HG03175 (cell line): ENCODE results near the gene TMEM53.

Experiments used
- ATAC-seq: cut with Tn5 transposase; IDR thresholded peaks from one replicate; pipeline ENCODE4 v1.9.1; 2021; ENCODE audit warnings: mild to moderate bottlenecking, moderate library complexity; ENCODE audit not compliant: unreplicated experiment

TMEM53 gene

DNA sequence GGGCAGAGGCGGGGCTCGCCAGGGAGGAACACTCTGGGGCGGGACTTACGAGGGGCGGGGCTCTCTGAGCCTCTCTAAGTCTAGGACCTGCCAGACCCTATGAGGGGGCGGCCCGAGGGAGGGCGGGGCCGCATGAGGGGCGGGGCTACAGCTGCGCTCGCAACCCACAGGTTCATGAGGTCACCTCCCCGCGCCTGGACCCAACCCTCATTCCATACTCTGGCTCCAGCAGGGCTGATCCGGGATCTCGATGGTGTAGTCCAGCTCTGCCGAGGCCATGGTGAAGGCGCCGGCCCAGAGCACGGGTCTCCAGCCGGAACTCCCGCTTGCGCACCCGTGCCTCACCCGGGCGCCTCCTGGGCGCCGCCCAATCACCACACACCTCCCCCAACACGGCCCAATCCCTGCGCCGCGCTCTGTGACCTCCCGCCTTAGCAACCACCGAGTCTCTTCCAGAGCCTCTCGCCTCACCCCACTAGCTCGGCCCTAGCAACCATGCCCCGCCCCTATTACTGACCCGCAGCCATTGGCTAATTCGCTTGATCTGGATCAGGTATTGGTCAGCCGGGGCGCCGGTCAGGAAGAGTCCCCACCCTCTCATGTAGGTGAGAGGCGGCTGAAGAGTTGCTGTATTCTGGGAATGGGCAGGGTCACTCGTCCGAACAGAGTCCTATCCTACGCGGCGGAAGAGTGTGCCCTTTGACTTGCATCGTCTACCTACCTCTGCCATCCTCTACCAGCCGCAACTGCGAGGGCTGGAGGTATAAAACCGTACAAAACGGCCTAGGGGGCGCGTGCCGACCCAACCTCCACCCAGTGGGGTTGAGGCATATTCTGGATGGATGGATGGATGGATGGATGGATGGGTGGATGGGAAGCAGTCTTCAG, at the start of gene TMEM53, which contains the start of gene ARMH1:
TSS of gene TMEM53 (minus strand) at position 369 of the 888 bp plus-strand sequence. CDS start at position 279, 90 bp downstream.
TSS of gene ARMH1 (plus strand) at position 602 of the 888 bp plus-strand sequence. CDS start 14,984 bp downstream, outside the sequence.
- peak; percentile 93 for ATAC-seq

DNA sequence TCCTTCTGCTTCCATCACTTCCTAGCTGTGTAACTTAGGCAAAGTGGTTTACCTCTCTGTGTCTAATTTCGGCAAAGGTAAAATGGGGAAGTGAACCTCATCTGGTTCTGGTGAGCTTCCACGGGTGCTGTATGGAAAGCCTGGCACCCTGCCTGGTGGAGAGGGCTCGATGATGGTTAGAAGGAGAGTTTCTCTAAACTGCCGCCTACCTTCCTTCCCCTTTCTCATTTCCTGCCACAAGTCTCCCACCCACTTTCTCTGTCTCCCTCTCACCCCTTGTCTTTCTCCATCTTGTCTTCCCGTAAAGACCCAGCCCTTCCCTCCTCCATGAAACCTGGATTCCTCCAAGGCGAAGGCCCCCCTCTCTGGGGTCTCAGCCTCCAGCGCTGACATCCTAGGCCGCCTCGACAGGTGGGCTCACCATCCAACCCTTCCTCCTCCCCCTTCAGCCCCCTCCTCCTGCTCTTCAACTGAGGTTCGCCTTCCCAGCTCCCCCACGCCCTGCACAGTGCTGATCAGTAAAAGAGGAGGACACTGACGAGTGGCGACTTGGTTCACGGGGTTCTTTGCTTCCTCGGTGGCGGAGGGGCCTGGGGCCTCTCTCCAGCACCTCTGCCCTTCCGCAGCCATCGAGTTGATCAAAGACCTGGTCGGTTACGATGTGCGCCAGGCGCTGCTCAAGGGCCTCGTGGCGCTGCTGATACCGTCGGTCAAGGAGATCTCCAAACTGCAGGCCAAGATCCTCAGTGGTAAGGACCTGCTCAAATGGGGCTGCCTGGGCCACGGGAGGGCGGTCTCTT, 49.4 kb upstream of the TMEM53 start:
- peak; percentile 40 for ATAC-seq

DNA sequence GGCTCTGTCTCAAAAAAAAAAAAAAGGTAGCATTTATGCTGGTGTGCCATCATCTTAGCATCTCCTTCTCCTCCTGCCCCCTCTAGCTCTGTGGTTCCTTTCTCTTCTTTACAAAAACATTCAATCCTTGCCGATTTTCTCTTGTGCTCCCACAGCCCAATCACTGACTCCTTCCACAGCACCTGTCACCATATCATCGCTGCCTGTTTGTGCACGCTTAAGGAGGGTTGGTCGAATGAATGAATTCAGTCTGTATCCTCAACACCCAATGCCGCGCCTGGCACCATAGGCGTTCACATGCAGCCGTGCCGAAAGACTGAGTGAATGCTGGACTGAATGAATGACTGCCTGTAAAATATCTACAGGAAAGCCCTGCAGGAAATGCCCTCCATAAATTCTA, 48.8 kb upstream of the TMEM53 start:
- ATAC-seq, result no peak

DNA sequence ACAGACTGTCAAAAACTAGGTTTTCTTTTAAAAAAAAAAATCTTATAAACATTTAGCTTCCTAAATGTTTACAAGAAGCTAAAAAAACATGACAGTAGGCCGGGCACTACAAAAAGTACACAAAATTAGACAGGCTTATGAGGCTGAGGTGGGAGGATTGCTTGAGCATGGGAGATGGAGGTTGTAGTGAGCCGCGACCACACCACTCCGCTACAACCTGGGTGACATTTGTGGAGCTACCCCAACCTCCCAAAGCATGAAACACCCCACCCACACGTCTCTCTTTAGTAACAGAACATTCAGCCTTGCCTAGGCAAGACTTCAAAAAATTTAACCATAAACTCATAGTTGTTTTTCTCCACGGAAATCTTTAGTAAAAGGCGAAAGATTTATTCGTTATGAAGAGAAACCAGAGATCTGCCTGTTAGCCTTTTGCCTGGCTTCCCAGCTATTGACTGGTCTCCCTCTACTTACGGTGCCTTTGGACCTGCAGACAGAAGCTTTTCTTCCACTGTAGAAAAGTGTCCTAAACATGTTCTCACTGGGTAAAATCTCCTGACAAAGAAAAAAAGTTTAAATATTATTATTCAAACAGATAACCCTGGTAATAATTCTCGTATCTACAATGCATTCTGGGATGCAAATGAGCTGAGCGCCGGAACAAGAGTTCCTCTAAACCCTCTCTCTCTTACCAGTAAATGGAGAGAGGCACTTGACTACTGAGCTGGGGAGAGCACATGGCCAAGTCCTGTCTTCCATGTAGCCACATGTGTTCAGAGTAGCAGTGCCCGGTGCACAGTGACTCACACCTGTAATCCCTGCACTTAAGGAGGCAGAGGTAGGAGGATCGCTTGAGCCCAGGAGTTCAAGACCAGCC, 47.4 kb upstream of the TMEM53 start:
- peak; percentile 80 for ATAC-seq

- ATAC-seq, result no peak
Observed at GRCh38 chr1:44720281-44720680, 46.0 kb upstream of the TMEM53 start.

DNA sequence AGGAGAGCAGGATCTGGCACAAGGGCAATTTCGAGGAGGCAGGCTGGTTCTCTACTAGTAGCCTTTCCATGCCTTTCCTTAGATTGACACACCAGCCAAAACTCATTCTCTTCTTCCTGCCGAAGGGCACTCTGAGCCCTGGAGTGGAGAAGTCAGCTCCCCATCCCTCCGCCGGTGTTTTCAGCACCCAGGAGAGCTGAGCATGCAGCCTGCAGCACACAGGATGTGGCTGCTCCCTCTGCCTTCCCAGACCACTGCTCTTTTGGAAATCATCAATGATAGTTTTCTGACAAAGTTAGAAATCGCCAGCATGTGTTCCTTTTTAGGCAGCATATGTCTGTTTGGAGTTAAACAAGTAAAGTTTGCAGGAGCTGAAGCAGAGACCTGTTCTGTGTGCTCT, 45.0 kb upstream of the TMEM53 start:
- no peak for ATAC-seq

DNA sequence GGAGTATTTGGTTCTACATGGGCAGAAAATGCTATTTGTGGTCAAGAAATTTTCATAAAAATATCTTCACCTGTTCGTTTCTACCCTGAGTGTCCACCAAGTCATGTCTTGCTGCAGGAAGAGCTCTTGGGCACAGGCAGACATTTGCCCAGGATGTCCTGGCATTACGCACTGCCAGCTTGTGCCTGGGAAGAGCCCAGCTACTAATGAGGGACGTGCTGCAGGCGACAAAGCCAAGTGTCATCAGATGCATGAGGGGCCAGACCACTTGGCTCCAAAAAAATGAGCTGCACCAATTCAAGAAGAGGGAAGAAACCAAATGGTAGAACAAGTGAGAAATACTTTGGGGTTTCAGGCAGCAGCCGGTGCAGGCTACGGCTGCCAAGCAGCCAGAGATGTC, 43.8 kb upstream of the TMEM53 start:
- no peak for ATAC-seq

GRCh38 chr1:44717653-44718052, 43.4 kb upstream of the TMEM53 start:
- no peak for ATAC-seq

DNA sequence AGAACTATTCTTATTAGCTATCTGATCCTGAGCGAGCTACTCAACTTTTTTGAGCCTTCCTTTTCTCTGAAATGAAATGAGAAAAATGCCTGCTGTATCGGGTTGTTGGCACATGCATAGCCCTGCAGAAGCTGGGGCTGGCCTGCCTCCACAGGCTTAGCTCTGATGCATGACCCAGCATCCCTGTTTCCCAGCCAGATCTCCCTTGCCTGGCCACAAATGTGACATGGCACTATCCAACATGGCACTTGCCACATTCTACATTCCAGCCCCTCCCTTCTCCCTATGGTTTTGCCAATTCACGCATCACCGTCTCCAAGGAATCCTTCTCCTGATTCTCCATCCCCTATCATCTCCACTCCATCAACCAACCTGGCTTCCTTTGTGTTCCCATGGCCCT, 42.9 kb upstream of the TMEM53 start:
- ATAC-seq, result no peak

- peak; percentile 57 for ATAC-seq
Observed at GRCh38 chr1:44714944-44715571, 40.8 kb upstream of the TMEM53 start.

DNA sequence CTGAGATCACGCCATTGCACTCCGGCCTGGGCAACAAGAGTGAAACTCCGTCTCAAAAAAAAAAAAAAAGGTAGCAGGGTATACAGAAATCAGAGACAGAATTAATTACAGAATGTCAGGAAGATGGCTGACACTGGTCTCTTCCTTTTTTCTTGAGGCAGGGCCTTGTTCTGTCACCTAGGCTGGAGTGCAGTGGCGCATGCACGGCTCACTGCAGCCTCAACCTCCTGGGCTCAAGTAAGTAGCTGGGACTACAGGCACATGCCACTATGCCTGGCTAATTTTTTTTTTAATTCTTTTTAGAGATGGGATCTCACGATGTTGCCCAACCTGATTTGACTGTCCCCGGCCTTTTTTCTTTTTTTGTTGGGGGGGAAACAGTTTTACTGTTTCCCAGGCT, 40.3 kb upstream of the TMEM53 start:
- no peak for ATAC-seq

DNA sequence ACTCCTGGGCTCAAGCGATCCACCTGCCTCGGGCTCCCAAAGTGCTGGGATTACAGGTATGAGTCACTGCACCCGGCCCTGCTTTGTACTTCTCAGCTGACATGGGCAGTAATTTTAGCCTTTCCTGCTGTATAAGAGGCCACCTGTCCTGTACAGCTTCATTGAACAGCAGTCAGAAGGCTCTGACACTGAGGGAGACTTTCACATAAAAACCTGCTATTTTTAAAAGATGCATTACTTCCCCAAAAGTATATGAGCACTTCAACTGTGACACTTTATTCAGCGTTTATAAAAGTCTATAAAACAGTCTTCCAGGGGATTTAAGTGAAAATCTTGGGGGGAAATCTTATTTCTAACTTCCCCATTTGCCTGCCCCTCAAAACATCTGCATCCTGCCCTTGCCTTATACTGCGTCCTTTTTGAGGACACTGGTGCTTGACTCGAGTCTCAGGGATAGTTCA, 39.1 kb upstream of the TMEM53 start:
- no peak for ATAC-seq

- ATAC-seq, result no peak
Observed at GRCh38 chr1:44707959-44708831, 33.9 kb upstream of the TMEM53 start.

GRCh38 chr1:44707112-44707881, 33.0 kb upstream of the TMEM53 start:
- ATAC-seq, result no peak

- ATAC-seq, result no peak
Observed at GRCh38 chr1:44705938-44706337, 31.7 kb upstream of the TMEM53 start.

DNA sequence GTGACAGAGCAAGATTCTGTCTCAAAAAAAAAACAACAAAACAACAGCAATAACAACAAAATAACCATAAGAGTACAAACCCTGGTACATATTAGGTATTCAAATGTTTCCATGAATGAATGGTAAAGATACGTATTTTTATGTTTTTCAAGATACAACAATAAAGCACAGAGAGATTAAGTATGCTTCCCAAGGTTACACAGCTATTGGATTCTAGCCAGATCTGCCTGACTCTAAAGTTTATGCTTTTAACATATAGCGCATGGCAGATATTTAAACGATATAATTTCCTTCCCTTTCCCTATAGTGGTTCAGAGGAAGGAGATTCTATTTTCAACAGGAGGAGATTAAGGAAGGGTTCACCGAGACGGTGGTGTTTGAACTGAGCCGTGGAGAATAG, 31.2 kb upstream of the TMEM53 start:
- ATAC-seq, result no peak

- no peak for ATAC-seq
Observed at GRCh38 chr1:44701141-44701573, 26.9 kb upstream of the TMEM53 start.

DNA sequence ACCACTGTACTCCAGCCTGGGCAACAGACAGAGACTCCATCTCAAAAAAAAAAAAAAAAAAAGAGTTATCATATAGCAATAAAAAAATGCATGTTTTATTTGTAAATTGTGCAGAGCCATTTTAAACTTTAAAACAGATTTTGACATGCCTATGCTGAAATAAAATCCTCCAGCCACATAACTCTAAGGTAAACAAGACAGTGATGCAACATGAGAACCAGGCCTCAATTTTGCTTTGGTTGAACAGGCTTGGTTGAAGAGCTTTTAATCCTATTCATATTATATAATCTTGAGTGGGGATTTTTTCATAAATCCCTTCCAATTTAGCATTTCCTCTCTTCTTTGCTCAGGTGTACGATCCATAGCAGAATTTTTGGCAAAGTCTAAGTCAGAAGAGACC, 26.3 kb upstream of the TMEM53 start:
- no peak for ATAC-seq
